HG03469 (cell line): ENCODE measurements around the gene SARS1.
"Not testable (repeated sequence)": the region's sequence is repeated elsewhere in the genome, so short reads cannot be mapped to it uniquely, and the experiment has no call there.

ENCODE experiments used
- ATAC-seq: cut with Tn5 transposase; IDR thresholded peaks from one replicate; pipeline ENCODE4 v1.9.1; 2021; ENCODE audit warnings: mild to moderate bottlenecking, moderate library complexity, moderate number of reproducible peaks; ENCODE audit not compliant: unreplicated experiment

The SARS1 gene

DNA sequence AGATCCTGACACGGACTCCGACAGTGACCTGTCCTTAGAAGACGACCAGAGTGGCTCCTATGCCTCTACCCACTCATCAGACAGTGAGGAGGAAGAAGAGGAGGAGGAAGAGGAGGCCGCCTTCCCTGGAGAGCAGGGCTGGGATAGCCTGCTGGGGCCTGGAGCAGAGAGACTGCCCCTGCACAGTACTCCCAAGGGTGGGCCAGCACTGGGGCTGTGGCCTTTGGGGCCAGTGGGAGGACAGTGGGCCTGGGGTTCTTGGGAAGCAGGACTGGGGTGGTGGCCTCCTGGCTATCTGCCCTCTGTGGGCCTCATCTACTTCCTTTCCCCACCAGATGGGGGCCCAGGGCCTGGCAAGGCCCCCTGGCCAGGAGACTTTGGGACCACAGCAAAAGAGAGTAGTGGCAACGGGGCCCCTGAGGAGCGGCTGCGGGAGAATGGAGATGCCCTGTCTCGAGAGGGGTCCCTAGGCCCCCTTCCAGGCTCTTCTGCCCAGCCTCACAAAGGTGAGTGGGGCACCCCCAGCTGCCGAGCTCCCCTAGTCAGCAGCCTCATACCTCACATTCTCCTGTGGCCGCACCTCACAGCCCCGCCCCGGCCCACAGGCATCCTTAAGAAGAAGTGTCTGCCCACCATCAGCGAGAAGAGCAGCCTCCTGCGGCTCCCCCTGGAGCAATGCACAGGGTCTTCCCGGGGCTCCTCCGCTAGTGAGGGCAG is 59.3 kb downstream of the SARS1 start:
- ATAC-seq, result no peak

DNA sequence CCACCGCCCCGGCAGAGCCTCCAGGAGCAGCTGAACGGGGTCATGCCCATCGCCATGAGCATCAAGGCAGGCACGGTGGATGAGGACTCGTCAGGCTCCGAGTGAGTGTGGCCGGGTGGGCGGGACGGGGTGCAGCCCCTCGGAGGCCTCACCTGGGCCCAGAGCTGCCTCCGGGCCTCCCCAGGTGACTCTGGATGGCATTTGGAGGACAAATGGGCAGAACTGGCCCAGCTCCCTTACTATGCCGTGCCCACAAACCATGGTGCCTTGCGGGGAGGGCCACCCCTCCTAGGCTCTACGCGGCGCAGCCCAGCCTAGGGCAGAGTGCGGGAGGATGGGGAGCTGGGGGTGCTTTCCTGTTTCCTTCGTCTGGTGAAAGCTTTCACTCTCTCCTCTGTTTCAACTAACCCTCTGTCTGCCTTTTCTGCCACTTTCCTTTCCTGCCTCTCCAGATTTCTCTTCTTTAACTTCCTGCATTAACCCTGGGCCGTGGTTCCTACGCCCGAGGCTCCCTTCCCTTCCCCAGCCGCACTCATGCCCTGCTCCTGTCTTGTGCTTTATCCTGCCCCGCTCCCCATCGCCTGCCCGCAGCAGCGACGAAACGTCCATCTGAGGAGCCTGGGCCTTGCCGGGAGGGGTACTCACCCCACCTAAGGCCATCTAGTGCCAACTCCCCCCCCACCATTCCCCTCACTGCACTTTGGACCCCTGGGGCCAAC is 60.0 kb downstream of the SARS1 start:
- no peak for ATAC-seq

DNA sequence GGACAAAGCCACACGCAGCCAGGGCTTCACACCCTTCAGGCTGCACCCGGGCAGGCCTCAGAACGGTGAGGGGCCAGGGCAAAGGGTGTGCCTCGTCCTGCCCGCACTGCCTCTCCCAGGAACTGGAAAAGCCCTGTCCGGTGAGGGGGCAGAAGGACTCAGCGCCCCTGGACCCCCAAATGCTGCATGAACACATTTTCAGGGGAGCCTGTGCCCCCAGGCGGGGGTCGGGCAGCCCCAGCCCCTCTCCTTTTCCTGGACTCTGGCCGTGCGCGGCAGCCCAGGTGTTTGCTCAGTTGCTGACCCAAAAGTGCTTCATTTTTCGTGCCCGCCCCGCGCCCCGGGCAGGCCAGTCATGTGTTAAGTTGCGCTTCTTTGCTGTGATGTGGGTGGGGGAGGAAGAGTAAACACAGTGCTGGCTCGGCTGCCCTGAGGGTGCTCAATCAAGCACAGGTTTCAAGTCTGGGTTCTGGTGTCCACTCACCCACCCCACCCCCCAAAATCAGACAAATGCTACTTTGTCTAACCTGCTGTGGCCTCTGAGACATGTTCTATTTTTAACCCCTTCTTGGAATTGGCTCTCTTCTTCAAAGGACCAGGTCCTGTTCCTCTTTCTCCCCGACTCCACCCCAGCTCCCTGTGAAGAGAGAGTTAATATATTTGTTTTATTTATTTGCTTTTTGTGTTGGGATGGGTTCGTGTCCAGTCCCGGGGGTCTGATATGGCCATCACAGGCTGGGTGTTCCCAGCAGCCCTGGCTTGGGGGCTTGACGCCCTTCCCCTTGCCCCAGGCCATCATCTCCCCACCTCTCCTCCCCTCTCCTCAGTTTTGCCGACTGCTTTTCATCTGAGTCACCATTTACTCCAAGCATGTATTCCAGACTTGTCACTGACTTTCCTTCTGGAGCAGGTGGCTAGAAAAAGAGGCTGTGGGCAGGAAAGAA is 61.1 kb downstream of the SARS1 start:
- no peak for ATAC-seq

DNA sequence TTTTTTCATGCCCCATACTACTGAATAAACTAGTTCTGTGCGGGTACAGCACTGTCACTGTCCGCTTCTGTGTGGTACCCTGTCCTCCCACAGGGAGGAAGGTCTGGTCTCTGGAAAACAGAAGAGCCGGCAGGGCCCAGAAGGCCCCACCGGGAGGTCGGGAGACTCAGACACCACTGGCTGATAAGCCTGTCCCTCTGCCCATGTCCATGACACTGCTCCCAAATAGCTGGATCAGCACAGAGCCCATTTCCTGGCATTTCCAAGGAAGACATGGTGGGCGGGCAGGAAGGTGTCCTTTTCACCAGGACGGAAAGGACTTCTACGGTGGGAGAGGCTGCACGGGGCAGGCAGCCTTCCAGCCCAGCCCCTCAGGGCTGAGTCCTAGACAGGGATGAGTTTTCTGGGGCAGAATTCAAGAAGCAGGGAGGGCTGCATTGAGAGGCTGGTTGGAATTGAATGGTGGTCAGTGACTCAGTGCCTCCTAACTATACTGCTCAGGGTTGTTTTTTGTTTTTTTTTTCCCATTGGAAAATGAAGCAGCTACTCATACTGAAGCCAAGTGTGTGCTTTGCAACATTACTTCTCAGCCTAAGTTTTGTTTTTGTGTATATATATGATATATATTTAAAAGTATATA is 62.1 kb downstream of the SARS1 start:
- no peak for ATAC-seq

DNA sequence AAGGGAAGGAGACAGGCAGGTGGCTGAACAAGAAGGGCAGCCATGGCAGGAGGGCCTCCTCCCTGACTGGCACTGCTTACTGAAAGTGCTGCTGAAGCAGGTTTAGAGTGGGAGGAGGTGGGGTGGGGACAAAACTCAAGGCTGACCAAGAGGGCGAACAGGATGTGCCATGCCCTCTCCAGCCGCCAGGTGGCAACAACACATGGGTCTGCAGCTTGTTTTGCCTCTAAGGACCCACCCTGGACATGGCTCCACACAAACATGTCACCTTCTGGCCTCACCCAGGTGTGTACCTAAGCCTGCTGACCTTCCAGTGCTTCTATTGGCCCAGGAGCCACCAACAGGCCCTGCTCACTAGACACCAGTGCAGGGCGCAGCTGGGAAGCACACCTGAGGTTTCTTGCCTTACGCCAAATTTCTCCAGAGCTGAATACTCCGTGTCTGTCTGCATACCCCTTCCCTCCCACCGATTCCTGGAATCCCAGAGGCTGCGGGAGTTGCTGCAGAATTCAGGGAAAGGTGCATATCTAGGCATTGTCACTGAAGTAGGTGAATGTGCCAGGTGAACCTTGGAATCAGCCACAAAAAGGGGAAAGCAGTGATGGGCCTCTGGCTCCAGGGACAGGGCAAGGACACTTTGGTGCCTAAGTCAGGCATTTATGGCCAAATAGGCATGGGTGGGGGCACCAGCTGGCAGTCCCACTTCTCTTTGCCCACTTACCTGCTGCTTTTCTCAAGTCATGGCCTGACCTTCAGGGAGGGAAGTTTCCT is 63.9 kb downstream of the SARS1 start:
- ATAC-seq, result no peak

DNA sequence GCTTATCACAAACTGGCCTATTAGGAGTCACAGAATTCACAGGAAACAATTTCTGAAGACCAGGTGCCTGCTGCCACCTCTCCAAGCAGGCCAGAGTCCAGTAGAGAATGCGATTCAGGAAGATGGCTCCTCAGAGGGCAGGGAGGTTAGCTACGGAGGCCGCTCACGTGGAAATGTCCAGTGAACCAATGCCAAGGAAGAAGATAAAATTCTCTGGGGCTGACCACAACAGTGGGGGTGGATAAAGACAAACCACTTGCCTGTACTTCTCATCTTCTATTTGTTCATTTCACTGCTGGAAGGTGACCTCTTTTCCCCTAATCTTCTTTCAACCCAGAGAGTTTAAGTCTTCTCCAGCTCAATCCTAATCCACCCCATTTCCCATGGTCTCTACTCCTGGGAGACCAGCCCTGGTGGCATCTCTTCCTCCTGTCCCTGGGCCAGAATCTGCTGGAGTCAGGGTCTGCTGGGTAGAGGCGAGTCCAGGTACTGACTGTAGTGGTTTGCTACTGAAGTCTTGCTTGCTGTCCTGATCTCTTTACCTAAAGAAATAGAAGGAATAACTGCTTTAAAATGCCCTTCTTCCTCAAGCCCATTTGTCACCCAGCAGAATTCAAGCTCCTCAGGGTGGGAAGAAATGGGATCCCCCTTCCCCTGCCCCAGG is 66.0 kb downstream of the SARS1 start:
- no peak for ATAC-seq

DNA sequence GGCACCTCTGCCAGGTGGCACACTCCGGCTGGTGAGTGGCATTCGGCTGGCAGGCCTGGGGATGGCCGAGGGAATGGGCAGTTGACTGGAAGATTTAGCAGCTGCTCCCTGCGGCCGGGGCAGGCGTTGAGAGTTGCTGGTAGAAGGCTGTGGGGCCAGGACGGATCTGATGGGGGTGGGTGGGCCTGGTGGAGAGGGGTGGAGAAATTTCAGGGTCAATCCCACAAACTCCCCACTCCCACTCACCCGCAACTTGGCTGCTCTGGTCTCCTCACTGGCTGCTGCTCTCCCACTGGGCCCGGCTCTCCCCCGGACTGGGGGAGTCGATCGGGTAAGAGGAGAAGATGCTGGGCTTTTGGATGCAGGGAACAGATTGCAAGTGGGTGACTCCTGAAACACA is 67.1 kb downstream of the SARS1 start:
- no peak for ATAC-seq

DNA sequence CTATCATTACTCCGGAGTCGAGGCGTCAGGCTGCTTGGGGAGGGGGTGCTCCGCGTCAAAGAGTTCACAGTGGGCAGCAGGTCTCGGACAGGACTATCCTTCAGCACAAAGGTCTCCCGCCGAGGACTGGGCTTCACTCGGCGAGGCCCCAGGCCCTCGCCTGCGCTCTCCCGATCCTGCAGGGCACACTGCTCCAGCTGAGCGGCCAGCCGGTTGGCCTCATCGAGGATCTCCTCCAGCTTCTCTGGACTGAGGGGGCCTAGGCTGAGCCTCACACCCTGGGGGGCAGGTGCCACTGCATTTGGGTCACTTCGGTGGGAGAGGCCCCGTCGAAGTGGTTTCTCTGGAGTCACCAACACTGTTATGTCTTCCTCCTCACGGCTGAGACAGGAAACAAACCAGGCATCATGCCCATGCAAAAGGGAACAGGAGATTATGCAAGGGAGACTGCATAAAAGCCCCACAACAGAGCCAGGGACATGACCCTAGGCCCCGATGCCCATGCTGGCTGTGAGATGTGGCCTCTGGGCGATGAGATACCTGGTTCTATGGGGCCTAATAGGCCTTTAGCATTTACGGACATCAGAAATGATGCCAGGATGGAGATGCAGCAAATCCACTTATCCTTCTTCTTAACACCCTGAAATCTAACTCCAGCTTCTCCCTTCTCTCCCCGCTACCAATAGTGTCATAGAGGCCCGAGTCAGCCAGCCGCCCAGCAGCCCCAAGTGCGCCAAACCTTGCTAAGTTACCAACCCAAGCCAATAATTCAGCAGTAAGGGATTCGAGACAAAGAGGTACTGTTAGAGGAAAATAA is 68.2 kb downstream of the SARS1 start:
- ATAC-seq, result no peak

DNA sequence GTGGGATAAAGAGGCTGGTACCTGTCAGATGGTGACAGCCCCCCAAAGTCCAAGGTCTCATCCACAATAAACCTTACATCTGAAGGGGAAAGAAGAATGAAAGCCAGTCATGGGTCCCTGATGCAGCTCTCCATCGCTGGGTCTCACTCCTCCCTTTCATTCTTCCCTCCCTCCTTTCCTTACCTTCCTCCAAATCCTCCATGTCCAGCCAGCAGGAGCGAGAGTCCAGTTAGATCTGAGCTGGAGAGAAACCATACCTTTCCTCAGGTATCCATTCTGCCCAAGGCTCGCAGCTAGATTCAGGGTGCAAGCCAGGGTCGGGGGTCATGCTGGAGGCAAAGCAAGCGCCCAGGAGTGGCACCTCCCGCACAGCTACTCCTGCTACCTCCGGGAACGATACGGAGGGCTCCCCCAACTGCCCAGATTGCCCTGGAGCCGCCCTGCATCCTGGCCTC is 68.8 kb downstream of the SARS1 start:
- no peak for ATAC-seq

DNA sequence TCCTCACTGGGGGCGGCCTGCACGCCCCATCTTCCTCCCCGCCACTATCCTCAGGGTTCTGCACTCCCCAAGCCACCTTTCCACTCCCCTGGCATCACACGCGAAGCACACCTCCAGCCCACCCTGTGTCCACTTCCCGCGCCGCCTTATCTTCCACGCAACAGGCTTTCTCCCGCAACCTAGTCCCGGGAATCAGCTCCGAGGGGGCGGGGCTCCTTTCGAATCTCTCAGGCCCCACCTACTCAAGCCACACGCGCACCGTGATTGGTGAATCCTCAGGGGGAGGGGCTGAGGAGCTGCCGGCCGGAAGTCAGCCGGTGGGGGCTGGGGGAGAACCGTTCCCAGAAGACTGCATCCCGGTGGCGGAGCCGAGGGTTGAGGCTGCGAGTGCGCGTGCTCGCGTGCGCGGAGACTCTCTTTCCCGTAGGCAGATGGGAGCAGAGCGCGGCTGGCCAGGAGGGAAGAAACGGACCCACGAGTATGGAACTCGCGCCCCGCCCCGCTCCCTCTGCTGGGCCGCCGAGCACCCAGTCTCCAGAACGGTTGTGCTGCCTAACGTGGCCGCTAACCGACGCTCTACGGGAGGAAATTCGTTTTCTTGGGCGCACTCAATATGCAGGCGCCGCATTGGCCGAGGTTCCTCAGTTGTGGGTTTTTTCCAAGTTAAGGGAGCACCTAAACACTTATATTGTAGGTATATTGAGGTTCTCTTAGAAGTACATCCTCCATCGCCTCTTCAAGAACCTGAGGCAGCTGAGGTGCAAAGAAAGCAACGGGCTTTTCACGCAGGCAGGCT is 69.4 kb downstream of the SARS1 start, which contains the start of gene PSRC1:
PSRC1 (minus strand) TSS at position 194 of the 796 bp plus-strand sequence.
- ATAC-seq, result peak; percentile 79

DNA sequence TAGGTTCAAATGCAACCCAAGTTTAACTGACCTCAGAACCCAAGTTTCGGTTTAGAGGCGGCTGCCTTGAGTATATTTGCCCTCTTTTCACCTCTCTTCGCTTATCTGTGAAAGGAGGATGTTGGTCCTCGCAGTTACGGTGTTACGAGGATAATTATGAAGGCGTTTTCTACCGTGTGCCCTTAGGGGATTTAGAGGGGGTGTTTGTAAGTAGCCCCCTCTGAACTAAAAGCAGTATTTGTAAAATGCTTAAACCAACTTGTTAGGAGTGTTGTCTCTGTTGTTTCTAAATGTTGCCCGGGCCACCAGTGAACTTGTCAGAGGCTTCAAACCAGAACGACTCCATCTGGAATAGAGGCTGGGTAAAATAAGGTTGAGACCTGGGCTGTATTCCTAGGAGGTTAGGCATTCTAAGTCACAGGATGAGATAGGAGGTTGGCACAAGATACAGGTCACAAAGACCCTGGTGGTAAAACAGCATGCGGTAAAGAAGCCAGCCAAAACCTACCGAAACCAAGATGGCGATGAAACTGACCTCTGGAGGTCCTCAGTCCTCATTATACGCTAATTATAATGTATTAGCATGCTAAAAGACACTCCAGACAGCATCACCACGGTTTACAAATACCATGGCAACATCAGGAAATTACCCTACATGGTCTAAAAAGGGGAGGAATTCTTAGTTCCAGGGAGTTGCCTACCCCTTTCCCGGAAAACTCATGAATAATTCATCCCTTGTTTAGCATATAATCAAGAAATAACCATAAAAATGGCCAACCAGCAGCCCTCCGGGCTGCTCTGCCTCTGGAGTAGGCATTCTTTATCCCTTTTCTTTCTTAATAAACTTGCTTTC is 70.3 kb downstream of the SARS1 start:
- ATAC-seq, result no peak

DNA sequence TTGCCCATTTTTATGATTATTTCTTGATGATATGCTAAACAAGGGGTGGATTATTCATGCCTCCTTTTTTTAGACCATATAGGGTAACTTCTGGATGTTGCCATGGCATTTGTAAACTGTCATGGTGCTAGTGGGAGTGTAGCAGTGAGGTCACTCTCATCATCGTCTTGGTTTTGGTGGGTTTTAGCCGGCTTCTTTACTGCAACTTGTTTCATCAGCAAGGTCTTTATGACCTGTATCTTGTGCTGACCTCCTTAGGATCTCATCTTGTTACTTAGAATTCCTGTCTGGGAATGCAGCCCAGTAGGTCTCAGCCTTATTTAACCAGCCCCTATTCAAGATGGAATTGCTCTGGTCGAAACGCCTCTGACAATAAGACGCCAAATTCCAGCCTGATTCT is 73.0 kb downstream of the SARS1 start:
- ATAC-seq, result not testable (repeated sequence)
